GM21786 (cell line): Measurements from ENCODE around the gene TEX26.

Source experiments
- ATAC-seq: cut with Tn5 transposase; IDR thresholded peaks from one replicate; pipeline ENCODE4 v1.9.1; 2021; ENCODE audit not compliant: unreplicated experiment

Gene TEX26

DNA sequence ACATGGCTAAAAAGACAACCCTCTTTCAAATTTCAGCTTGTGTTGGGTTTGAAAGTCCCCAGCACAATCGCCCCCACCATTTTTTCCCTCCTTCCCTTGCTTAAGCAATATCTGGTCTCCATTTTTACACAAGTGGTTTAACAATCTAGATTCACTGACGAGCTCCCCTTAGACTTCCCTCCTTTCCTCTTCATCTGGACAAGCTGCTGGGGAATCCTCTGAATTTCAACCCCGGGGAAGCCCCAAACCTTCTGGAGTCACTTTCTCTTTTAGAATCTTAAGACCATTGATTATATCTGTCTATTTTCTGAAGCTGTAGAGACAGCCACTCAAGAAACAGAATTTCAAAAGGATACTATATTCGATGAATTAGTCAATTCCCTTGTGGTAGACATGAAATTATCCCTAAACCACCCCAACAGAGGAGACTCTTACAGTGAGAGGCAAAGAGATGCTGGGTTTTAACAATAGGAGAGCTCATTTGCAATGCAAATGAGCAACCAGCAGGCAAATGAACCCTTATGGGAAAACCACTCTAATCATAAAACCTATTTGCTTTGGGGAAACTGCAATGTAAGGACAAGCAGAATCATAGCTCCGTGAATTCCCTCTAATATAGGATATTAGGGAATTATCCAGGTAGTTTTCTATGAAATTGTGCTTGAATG is 78.9 kb downstream of the TEX26 start:
- no peak for ATAC-seq

DNA sequence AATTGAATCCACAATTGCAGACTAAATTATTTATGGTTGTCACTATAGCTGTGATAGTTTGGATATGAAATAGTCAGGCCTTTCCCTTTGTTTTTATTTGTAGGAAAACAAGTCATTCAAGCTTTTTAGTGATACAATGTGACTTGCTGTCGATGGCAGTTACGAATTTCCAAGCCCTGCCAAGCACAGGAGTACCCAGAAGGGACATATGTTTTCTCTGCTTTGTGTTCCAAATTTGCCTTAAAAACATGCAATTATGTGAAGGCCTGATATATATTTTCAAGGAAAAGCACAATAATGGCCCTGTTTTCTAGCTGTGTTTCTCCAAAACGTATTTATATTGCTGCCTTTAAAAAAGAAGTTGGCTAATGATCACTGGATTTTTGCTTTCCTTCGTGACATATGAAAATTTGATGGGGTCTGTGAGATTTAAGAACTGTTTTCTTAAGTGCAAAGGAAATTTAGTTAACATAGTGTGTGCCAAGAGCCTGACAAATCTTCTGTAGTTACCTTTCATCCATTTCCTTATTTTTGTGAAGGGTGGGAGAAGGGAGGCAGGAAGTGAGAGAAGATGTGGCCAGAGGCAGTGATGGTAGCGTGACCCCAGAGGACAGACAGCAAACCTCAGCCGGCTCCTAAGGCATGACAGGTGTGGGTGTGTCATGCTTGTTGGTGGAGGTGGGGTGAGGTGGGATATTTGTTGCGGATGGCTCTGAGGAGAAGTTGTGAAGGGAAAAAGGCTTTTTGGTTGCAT is 79.6 kb downstream of the TEX26 start:
- ATAC-seq, result no peak

DNA sequence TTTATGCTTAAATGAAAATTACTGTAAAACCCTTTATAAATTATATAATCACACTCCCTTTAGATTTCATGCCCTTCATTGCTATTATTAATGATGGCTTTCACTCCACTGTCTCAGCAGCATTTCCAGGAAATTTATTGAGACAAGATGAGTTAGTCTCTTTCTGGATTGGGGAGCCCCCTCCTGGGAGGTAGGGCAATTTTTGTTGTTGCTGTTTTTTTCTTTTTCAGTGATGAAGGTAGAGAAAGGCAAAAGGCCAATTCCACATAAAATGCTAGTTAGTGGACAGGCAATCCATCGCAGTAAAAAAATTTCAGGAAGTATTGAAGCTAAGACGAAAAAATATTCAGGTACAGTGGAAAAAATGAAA is 80.2 kb downstream of the TEX26 start:
- ATAC-seq, result no peak

DNA sequence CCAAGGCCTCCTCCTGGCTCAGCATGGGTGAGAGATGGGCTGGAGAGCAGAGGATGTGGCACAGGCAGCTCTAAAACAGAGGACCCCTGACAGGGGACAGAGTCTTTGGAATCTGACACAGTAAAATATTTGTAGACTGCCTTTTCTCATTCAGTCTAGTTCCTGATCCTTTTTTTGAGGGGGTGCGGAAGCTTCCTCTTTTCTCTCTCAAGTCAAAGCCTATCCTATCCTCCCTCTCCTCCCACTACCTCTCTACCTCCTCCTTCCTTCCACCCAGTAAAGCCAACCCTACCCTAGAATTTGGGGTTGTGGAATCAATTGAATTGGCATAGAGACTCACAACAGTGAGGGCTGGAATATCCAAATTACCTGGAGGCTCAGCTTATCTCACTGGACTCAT is 82.0 kb downstream of the TEX26 start:
- ATAC-seq, result no peak

DNA sequence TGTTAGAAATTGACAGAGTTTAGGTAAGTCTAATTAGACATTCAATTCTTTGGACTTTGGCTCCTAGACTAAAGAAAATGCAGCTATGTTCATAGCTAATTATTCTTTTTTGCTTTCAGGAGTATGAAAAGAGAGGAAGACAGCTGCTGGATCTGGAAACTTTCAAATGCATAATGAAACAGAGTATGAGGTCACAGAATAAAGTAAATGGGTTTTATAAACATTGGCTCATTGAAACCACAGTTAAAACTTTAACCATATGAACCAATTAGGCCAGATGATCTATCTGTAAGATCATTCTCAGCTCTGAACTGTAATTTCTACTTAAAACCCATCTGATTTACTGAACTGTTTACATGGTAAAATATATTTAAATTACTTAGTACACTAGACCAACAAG is 82.7 kb downstream of the TEX26 start:
- ATAC-seq, result no peak

DNA sequence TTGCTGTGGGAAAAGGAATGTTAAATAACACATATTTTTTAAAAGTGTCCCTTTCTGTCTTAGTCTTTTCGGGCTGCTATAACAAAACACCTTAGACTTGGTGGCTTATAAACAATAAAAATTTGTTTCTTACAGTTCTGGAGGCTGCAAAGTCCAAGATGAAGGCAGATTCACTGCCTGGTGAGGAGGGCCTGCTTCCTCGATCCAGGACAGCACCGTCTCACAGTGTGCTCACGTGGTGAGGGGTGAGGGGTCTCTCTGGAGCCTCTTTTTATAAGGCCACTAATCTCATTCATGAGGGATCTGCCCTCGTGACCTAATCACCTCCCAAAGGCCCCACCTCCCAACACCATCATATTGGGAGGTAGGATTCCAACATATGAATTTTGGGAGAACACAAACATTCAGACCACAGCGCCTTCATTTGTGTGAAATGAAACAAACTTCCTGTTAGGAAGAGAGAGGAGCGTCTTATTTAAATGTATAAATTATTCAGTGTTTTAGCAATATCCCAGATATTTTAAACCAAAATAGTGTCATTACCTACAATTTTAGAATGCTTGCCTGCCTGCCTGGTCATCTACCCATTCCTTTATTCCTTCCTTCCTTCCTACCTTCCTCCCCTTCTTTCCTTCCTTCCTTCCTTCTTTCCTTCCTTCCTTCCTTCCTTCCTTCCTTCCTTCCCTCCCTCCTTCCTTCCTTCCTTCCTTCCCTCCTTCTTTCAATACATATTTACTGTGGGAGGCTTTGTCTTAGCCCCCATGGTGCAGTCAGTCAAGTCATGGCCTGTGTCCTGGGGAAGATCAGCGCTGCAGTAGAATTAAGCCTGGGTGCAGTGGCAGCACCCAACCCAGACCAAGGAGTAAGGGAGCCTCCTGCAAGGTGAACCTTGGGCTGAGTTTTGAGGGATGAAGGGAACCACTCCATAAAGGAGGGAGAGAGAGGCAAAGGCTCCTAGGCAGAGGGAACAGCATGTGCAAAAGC is 84.2 kb downstream of the TEX26 start:
- ATAC-seq, result no peak

DNA sequence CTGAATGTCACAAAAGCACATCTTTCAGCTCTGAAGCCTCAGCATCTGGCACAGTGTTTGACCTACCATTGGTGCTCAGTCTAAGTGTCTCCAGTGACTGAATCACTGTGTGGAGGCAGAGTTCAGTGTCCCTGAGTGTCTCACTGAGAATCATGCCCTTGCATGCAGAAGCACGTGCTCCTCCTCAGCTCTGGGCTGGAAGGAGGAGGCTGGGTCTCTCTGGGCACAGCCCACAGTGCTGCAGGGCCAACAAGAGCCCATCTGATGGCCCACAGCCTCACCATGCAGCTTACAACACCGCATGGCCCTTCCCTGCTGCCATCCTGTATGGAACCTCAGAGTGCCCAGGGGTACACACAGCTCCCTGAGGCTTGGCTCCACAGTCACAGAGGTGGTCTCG is 86.1 kb downstream of the TEX26 start:
- ATAC-seq, result no peak

DNA sequence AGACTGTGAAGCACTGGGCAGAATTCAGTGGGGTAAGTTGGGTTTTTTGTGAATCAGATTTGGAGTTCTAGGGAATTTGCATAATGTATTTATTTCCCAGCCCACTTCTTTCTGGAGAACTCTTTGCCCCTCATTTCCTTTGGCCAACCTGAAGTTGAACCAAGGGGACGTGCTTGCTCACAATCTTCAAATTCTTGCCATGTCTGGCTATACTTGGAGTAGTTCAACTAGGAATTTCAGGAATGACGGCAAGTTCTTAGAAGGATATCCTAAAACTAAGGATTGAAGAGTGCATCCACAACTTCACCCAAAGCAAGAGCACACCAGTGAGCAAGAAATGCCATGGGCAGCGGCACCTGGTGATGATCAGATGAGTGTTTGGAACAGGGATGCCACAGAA is 88.5 kb downstream of the TEX26 start:
- ATAC-seq, result no peak

DNA sequence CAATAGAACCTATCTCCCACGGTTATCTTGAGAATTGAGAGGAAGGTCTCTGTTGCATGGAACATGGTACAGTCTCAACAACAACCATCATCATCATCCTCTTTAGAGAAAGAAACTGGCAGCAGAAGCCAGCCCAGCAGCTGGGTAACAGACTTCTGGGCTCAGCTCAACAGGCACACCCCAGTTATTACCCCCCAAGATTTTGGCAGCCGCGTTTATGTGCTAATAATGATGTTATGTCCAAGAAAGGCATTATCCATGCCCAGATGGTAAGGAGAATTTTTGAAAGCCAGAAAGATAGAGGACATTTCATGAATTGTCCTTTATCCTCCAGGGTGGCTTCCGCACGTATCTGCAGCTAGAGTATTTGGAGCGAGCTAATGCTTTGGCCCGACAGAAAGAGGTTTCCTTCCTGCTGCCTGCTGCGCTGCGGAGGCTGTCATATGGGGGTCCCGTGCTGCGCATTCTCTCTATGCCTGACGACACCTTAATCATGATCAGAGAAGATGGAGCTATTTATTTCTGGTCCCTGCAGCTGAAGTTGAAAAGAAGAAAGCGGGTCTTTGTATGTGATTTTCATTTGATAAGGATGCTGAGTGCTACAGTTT is 89.9 kb downstream of the TEX26 start:
- no peak for ATAC-seq

DNA sequence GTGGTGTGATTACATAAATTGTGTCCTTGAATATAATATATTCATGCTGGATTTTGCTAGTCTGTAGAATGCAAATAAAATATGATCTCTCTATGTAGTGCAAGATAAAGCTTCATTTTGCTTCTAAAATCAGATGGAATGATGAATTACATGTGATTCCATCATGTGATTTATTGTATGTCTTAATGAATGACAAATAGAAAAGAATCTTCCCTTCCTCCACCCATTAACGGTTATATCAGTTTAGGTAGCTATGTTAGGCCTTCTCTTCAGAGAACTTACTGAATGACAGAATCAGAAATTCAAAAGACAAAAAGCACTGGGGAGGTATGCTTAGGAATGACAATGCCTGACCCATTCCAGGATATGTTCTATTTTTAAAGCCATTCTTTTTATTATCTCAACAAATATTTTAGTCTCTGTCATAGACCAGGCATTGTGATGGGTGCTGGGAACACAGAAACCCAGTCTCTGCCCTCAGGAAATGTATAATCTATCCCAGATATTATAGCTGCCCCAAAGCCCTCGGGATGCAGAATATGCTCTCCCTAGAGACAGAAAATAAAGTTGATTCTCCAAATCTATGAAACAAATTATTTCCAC is 90.6 kb downstream of the TEX26 start:
- no peak for ATAC-seq
